GM12864 (cell line): Measurements from ENCODE around the gene NGFR.

ENCODE experiments used
- DNase-seq: peaks from one replicate; pipeline ENCODE4 v3.0.0-alpha.2; 2011; ENCODE audit warnings: low read depth
- H3K4me3 ChIP-seq: 2 replicates; pipeline ENCODE4 v1.5.1; 2011; ENCODE audit warnings: mild to moderate bottlenecking, low read depth, low read length, control low read depth
- CTCF ChIP-seq: IDR thresholded peaks from 2 replicates; pipeline ENCODE4 v1.5.1; 2011; ENCODE audit warnings: low read depth, mild to moderate bottlenecking, moderate library complexity, low read length, control low read depth, inconsistent platforms; ENCODE audit errors: missing control alignments

NGFR gene

GRCh38 chr17:49469831-49470810 is 25.0 kb upstream of the NGFR start:
- TF ChIP-seq CTCF: no peak
- DNase-seq: no peak
- H3K4me3 ChIP-seq: no peak overlapping the region

- no peak for TF ChIP-seq CTCF
- no peak for DNase-seq
- no peak overlapping the region for H3K4me3 ChIP-seq
Measured at GRCh38 chr17:49471089-49471683, 23.9 kb upstream of the NGFR start.

- DNase-seq: no peak
- H3K4me3 ChIP-seq: no peak overlapping the region
- TF ChIP-seq CTCF: no peak
Measured at GRCh38 chr17:49471769-49472168, 23.3 kb upstream of the NGFR start.

GRCh38 chr17:49472527-49472926 is 22.6 kb upstream of the NGFR start:
- no peak for TF ChIP-seq CTCF
- DNase-seq: no peak
- H3K4me3 ChIP-seq: no peak overlapping the region

GRCh38 chr17:49473900-49474751 is 21.0 kb upstream of the NGFR start:
- no peak for DNase-seq
- no peak for TF ChIP-seq CTCF
- H3K4me3 ChIP-seq: no peak overlapping the region

GRCh38 chr17:49477709-49478108 is 17.4 kb upstream of the NGFR start:
- no peak for DNase-seq
- no peak for TF ChIP-seq CTCF
- no peak overlapping the region for H3K4me3 ChIP-seq
